Transverse colon (tissue), 4 donors: ENCODE measurements around the gene KSR1.

ENCODE experiments used
- CTCF ChIP-seq, 5 experiments: fragments of 200-600 bp in 3 of 5; fragments of 450-650 bp in 2 of 5; sonication (generic) in 3 of 5; IDR thresholded peaks; 1 replicate in 2 of 5; 2 replicates in 3 of 5; pipeline ENCODE4 v1.5.1; 2016 to 2017; ENCODE audit warnings: antibody characterized with exemption in 5 of 5, inconsistent platforms in 3 of 5, mild to moderate bottlenecking in 2 of 5, moderate library complexity in 1 of 5
- EP300 ChIP-seq: sonication (generic); formaldehyde crosslinking; IDR thresholded peaks from one replicate; pipeline ENCODE4 v1.6.1; 2017; ENCODE audit warnings: antibody characterized with exemption, low read depth
- POLR2A ChIP-seq: fragments of 450-650 bp; IDR thresholded peaks from one replicate; pipeline ENCODE4 v1.6.1; 2016; ENCODE audit warnings: antibody characterized with exemption, mild to moderate bottlenecking, moderate library complexity
- POLR2AphosphoS5 ChIP-seq, 3 donors: sonication (generic); formaldehyde crosslinking; IDR thresholded peaks; one replicate each; pipeline ENCODE4 v1.6.1; 2016; ENCODE audit warnings: antibody characterized with exemption in 3 of 3

- TF ChIP-seq POLR2A (no peak), EP300 (no peak), CTCF (IDR thresholded peaks at IDR 0.05) (no peak), POLR2AphosphoS5 (IDR thresholded peaks at IDR 0.05) (no peak)
Observed at GRCh38 chr17:27526604-27527002, 70.4 kb downstream of the KSR1 start.
